Ishikawa (cell line): ENCODE measurements around the gene CEMIP.

Experiments
- CEBPB ChIP-seq: IDR thresholded peaks from 2 replicates; pipeline ENCODE4 v1.6.1; 2012
- CREB1 ChIP-seq: IDR thresholded peaks from 2 replicates; pipeline ENCODE4 v1.6.1; 2012; ENCODE audit warnings: low read depth
- EGR1 ChIP-seq: IDR thresholded peaks from 2 replicates; pipeline ENCODE4 v1.6.1; 2012
- EP300 ChIP-seq: IDR thresholded peaks from 2 replicates; pipeline ENCODE4 v1.6.1; 2012; ENCODE audit warnings: borderline replicate concordance
- FOXM1 ChIP-seq: IDR thresholded peaks from 2 replicates; pipeline ENCODE4 v1.6.1; 2012; ENCODE audit warnings: low read depth, borderline replicate concordance
- MAX ChIP-seq: IDR thresholded peaks from 2 replicates; pipeline ENCODE4 v1.6.1; 2012
- NFIC ChIP-seq: IDR thresholded peaks from 2 replicates; pipeline ENCODE4 v1.6.1; 2012
- RAD21 ChIP-seq: IDR thresholded peaks from 2 replicates; pipeline ENCODE4 v1.6.1; 2012; ENCODE audit warnings: low read depth
- REST ChIP-seq: IDR thresholded peaks from 2 replicates; pipeline ENCODE4 v1.6.1; 2012; ENCODE audit warnings: low read depth, mild to moderate bottlenecking
- TAF1 ChIP-seq: IDR thresholded peaks from 2 replicates; pipeline ENCODE4 v1.6.1; 2012; ENCODE audit warnings: low read depth, mild to moderate bottlenecking
- TCF12 ChIP-seq: IDR thresholded peaks from 2 replicates; pipeline ENCODE4 v1.6.1; 2012; ENCODE audit warnings: low read depth
- TEAD4 ChIP-seq: IDR thresholded peaks from 2 replicates; pipeline ENCODE4 v1.6.1; 2012
- USF1 ChIP-seq: IDR thresholded peaks from 2 replicates; pipeline ENCODE4 v1.6.1; 2012
- YY1 ChIP-seq: IDR thresholded peaks from 2 replicates; pipeline ENCODE4 v1.6.1; 2012; ENCODE audit warnings: low read depth
- ZBTB7A ChIP-seq: IDR thresholded peaks from 2 replicates; pipeline ENCODE4 v1.6.1; 2012; ENCODE audit warnings: low read depth

Gene CEMIP

GRCh38 chr15:80732167-80732566 is 47.0 kb upstream of the CEMIP start:
- TF ChIP-seq TCF12 (no peak), EGR1 (no peak), MAX (no peak), USF1 (no peak), TEAD4 (no peak)

GRCh38 chr15:80732818-80733217 is 46.4 kb upstream of the CEMIP start:
- TF ChIP-seq EP300 = no peak
- no peak for TF ChIP-seq TCF12
- no peak for TF ChIP-seq MAX
- TF ChIP-seq RAD21 = no peak
- no peak for TF ChIP-seq ZBTB7A
- TF ChIP-seq USF1 = no peak
- no peak for TF ChIP-seq REST
- TF ChIP-seq EGR1 = no peak
- TF ChIP-seq NFIC = no peak
- TF ChIP-seq CREB1 = no peak
- no peak for TF ChIP-seq FOXM1
- no peak for TF ChIP-seq CEBPB
- TF ChIP-seq TEAD4 = no peak
- TF ChIP-seq YY1 = no peak
- TF ChIP-seq TAF1 = no peak

- TF ChIP-seq REST = no peak
- TF ChIP-seq TCF12 = no peak
- TF ChIP-seq CREB1 = no peak
- TF ChIP-seq EGR1 = no peak
- no peak for TF ChIP-seq MAX
- TF ChIP-seq CEBPB = no peak
Measured at GRCh38 chr15:80733460-80733859, 45.7 kb upstream of the CEMIP start.

GRCh38 chr15:80735344-80735743 is 43.8 kb upstream of the CEMIP start:
- TF ChIP-seq TEAD4 = no peak
- no peak for TF ChIP-seq TAF1
- no peak for TF ChIP-seq EGR1
- no peak for TF ChIP-seq YY1
- TF ChIP-seq EP300 = no peak
- TF ChIP-seq MAX = no peak
- no peak for TF ChIP-seq FOXM1
- TF ChIP-seq CREB1 = no peak
- no peak for TF ChIP-seq USF1
- no peak for TF ChIP-seq TCF12
- no peak for TF ChIP-seq REST
- no peak for TF ChIP-seq CEBPB
- no peak for TF ChIP-seq ZBTB7A
- TF ChIP-seq RAD21 = no peak
- TF ChIP-seq NFIC = no peak
